CMK (cell line): ENCODE measurements around the gene GRK6.

ENCODE experiments used
- DNase-seq: peaks from one replicate; pipeline ENCODE4 v3.0.0-alpha.2; 2010; ENCODE audit warnings: low read depth

Gene GRK6

DNA sequence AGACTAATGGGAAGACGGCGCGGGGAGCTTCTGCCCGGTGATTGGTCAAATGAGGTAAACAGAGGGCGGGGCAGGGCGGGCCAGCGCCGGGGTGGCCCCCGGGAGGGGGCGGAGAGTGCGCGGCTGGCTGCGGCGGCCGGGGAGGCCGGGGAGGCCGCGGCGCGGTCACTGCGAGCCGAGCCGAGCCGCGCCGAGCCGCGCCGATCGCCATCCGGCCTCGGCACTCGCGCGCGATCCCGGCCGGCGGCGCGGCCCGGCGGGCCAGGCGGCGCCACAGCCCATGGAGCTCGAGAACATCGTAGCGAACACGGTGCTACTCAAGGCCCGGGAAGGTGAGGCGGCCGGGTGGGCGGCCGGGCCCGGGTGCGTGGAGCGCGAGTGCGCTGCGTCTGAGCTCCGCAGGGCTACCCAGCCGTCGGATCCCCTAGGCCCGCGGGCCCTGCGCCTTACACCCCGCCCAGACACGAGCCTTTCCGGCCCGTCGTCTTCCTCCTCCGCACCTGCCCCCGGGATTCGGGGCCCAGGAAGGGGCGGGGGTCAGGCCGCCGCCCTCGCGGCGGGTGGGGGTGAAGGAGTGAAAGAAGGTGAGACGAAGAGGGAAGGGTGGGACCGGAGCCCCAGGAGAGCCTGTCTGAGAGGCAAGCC, at the start of gene GRK6:
Gene GRK6 (plus strand): TSS at position 111 of the 645 bp plus-strand sequence. CDS start 170 bp downstream, at position 281.
- DNase-seq = no peak

DNA sequence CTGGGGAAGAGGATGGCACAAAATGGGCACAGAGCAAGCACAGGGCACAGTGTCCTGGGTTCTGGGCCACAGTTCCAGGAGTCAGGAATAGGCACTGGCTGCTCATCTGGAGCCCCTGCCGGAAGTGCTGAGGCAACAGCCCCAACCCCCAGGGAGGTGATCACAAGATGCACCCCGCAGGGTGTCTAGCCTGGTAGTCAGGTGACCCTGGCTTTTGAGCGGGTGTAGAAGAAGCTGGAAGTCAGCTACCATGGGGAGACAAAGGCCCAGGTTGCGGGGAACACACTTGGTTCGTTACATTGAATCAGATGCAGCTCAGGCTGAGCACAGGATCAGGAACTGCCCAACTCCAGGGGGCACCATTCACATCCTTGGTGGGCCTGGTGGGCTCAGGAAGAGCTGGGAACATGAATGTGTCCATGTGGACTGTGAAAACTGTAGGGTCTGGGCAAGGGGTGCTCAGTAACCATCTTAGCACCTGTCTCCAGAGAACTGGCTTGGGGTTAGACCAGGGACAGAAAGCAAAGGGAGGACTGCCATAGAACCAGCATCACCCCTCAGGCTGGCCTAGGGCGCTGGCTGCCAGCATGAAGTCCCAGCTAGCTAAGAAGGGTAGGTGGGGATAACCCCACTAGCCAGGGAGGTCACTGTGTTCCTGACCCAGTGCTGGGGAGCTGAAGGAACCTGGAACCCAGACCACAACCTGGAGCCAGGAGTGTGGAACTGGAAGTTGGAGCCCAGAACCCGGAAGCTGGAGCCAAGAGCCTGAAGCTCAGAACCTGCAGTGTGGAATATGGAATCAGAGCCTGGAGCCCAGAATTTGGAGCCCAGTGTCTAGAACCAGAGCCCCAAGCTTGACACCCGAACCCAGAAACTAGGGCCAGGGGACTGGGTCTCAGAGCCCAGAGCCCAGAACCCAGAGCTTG, 48.4 kb upstream of the GRK6 start:
- DNase-seq = no peak

DNA sequence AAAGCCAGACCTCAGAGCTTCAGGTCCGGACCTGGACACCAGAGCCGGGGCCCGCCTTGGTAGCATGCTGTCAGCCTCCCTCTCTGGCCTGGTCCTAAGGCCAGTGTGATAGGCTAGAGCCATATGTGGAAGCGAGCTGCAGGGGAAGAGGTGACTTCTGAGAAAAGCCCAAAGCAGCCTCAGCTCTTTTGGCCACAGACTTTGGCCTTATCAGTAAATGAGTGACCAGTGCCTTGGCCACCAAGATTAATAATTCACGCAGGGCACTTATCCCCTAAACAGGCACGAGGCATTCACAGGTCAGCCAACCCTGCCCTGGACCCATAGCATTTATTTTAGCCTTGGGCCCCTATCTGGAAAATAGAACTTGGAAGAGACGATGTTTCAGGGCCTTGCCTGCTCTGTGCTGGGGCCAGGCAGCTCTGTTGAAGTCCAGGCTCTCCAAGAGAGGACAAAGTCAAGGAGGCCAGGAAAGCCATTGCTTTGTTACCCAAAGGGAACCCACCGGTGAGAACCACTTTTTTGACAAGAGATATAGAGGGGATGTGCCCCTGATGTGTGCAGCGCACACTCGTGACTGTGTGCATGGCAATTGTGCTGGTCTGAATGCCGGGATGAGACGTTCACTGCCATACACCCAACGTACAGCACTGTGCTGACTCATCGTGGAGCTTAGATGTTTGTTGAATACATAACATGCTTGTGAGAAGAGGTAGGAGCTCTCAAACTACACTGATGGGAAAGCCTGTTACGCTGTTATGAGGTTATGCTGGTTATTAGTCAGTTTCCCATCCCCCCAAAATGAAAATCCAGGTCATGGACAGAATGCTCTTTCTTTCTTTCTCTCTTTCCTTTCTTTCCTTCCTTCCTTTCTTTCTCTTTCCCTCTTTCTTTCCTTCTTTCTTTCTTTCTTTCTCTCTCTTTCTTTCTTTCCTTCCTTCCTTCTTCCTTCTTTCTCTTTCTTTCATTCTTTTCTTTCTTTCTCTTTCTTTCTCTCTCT, 47.3 kb upstream of the GRK6 start:
- no peak for DNase-seq

DNA sequence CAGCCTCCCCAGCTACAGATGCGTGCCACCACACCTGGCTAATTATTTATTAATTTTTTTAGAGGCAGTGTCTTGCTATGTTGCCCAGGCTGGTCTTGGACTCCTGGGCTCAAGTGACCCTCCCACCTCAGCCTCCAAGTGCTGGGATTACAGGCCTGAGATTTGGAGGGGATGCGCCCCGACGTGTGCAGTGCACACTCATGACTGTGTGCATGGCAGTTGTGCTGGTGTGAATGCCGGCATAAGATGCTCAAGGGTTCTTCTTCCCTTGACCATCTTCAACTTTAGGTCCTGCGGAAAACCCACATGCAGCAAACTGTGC, 45.7 kb upstream of the GRK6 start:
- no peak for DNase-seq

DNA sequence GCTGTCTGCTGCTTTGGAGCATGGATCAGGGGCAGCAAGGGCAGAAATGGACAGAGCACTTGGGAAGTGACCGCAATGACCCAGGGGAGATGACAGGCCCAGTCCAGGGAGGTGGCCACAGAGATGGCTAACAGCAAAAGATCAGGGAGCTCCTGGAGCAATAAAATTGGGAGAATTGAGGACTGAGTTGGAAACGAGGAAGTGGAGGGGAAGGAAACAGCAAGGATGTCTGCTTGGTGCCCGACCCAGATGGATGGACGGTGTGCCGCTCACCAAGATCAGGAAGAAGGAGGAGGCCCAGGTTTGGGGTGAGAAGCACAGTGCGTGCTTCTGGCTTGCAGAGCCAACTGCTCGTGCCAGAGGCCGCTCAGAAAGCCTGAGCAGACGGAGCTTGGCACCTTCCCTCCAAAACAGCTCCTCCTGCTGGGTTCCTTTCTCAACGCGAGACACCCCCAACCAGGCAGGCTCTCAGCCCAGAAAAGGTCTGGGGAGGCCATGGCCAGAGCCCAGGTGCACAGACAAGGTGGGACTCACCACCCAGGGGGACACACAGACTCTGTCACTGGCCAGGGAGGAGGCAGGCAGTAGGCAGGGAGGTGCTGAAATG, 44.0 kb upstream of the GRK6 start:
- DNase-seq = no peak

DNA sequence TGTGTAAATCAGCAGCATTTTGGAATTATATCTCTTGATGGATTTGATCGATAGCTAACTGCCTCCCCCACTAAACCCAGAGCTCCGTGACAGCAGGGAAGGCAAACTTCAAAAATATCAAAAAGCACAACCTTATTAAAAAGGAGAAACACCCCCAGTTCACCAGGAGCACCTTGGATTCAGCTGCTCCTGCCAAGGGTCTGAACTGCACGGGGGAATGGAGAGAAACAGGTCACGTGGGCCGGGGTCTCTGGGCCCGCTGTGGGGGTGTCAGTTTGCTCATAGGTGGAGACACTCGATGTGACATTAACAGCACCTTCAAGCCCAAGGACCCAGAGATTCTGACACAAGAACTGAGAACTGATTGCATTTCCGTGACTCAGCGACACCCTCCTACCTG, 43.3 kb upstream of the GRK6 start:
- DNase-seq = no peak

DNA sequence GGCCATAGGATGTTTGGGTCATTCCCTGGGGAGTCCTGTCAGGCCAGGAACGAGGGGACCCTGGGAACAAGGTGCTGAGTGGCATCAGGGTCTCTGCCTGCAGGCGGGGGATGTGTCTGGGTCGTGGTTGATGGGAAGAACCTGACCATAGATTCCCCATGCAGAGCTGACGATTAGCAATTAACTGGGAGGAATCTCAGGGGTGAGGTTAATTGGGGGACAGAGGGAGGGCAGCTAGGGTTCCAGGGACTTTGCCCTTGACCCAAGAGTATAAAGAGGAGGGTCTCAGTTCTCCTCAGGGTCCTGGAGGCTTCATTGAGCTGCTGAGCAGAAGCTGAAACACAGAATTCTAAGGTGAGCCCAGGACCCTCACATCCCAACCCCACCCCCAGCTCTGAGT, 42.3 kb upstream of the GRK6 start, which contains the start of gene SLC34A1:
Gene SLC34A1 (plus strand): TSS at position 301 of the 400 bp plus-strand sequence. CDS start 1,308 bp downstream, outside the sequence.
- DNase-seq = no peak

DNA sequence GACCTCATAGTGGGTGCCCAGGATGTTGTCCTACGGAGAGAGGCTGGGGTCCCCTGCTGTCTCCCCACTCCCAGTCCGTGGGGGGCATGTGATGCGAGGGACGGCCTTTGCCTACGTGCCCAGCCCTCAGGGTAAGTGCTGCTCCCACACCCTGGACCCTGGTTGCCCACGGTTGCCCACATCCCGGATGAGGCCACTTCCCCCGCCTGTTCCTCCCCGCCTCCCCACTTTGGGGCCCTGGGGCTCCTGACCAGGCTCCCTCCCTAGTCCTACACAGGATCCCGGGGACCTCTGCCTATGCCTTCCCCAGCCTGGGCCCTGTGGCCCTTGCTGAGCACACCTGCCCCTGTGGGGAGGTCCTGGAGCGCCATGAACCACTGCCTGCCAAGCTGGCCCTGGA, 40.8 kb upstream of the GRK6 start:
- no peak for DNase-seq

DNA sequence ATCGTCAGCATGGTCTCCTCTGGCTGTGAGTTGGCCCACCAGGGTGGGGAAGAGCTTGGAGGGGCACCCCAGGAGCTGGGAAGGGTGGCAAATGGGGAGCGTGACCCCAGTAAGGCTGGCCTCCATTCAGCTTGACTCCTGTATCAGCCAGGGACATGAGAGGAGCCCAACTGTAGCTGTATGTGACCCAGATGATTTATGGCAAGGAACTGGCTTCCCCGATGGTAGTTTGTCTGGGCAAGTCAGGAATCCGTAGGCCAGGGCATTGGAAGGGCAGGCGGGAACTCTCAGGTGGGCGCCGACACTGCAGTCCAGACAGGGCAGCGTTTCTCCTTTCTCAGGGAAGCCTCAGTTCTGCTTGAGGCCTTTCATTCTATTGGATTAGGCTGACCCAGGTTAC, 39.9 kb upstream of the GRK6 start:
- DNase-seq = no peak

DNA sequence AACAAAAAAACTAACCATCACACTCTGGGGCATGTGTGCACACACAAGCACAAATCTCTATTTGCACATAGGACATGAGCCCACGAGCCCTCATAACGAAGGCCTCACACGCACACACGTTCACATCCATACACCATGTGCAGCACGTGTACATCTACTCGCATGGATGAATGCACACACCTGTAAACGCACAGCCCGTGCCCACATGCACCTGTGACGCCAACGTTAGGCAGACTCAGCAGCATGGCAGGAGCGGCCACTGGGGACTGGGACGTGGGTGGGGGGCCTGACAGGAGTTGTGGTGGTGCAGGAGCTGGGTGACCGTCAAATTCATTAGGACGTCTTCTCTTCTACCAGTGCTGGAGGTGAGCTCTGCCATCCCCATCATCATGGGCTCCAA, 39.1 kb upstream of the GRK6 start:
- DNase-seq = no peak

DNA sequence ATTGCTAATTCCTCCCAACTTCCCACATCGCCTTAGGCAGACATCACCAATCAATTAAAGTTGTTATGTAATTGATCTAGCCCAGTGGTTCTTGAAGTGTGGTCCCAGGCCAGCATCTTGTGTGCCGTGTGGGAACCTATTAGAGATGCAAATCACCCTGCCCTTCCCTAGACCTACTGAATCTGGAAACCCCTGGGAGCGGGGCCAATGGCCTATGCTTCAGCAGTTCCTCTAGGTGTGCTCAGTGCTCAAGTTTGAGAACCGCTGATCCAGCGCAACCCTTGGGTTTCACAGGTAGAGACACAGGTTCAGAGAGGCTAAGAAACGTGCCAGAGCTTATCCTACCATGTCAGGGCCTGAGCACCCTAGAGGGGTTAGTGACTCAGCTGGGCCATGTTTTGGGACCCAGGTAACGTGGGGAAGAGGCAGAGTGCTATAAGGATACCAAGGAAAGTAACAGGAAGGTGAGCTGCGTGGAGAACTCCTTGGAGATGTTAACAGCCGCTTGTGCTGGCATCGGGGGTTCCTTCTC, 37.9 kb upstream of the GRK6 start:
- DNase-seq = no peak

DNA sequence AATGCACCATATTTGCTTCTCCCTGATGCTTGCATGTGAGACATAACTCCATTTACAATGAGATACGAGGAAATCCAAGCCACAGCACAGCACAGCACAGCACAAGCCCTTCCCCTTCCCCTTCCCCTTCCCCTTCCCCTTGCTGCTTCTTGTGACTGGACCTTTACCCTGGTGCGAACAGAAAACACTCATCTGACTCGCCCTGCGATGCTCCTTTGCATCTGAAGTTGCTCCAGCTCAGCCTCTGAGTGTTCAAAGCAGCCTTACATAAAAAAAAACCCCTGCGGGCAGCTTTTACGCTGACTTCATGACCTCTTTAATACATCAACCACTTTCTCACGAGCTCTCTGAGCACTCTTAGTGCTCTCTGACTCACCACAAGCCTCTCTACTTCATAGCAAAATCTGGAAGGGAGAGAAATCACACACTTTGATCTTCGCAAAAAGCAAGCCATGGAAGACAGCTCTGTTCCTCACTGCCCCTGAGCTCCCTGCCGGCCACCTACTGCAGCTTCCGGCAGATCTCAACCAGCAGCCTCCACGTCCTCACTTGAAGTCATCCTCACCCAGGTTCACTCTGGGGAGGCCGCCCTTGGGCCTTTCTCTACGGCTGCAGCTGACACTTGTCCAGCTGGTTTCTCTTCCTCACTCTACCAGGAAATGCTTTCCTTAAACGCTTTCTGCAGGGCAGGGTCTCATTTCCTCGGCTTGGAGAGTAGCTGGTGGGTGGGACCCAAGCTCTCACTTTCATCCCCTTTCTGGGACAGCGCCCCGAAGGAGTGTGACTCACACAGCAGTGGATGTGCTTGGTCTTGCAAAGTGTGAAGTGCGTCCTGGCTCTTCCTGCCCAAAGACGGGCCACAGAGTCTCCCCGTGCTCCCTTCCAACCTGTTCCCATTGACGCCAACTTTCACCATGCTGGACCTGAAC, 37.0 kb upstream of the GRK6 start:
- no peak for DNase-seq

DNA sequence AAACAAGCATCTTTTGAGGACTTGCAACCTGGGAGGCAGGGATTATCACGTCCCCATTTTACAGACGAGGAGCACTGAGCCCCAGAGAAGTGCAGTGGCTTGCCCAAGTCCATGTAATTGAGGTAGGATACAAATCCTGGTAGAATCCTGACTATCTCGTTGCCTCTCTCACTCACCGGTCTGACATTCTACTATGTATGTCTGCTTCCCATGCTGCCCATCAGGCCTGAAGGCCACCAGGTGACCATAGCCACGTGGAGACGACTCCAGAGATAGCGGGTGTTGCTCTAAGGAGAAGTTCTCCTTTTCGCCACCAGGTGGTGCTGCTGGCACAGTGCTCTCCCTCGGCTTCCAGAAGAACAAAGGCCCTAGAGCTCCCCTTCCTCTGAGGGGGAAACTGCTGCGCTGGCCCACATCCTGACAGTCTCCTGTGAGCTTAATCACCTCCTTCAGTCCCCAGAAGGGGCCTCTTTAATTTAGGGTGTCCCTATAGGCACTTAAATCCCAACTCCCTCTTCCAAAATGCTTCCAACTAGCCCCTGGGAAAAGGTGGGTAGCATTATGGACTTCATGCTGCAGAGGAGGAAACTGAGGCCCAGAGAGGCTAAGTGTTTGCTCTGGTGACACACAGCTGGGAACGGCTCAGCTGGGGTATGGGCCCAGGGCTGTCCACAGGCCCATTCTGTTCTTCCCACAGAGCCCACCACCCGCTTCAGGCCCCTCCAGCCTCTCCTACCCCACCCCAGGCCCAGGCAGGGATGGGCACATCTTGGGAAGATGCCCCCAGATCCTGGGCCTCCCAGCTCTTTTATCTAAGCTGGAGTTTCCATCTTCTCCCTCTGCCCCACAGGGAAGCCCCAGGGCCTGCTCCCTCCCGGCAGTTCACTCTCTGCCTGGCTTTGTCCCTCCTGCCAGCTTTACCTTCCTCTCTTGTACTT, 35.8 kb upstream of the GRK6 start:
- DNase-seq = peak; percentile 64

DNA sequence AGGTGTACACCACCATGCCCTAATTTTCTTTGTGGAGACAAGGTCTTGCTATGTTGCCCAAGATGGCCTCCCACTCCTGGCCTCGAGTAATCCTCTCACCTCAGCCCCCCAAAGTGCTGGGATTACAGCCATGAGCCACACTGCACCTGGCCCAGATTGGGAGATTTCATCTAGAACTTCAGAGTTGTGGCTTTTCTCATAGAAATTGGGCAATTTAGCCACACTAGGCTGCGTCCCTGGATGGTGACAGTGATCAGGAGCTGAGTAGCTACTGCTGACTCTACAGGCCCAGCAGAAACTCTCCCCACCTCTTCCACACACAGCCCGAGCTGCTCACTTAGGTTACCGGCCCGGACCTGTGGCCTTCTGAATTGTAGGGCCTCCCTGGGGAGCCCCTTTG, 33.7 kb upstream of the GRK6 start:
- no peak for DNase-seq

DNA sequence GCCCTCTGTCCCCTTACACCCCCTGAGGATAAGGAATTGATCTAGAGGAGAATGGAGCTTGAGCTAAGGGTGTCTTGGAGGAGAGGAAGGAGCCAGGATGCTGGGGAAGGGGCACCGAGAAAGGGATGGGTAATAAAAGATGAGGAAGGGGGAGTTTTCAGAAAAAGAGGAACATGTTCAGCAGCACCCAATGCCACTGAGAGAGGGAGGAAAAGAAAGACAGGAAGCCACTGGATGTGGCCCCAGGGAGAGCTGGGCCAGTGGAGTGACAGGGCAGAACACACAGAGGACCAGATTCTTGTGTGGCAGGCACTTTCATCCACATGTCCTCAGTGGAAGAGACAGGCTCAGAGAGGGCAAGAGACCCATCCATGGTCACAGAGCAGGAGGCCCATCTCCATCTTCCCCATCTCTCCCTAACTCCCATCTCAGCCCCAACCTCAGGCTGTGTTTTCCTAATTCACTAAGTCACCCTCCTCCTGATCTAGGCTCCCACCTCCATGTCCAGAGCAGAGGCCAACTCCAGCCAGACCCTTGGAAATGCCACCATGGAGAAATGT, 33.2 kb upstream of the GRK6 start:
- DNase-seq = no peak

DNA sequence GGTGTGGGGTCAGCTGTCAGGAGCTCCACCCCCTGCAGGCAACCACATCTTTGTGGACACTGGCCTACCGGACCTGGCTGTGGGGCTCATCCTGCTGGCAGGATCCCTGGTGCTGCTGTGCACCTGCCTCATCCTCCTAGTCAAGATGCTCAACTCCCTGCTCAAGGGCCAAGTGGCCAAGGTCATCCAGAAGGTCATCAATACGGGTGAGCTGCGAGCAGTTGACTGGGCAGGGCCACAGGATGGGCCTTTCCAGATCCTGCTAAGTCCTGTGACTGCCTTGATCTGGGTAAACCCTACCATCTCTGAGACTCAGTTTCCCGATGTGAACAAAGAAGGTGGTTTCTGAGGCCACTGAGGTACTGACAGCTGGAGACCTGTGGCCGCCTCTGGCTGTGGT, 32.5 kb upstream of the GRK6 start:
- DNase-seq = no peak

DNA sequence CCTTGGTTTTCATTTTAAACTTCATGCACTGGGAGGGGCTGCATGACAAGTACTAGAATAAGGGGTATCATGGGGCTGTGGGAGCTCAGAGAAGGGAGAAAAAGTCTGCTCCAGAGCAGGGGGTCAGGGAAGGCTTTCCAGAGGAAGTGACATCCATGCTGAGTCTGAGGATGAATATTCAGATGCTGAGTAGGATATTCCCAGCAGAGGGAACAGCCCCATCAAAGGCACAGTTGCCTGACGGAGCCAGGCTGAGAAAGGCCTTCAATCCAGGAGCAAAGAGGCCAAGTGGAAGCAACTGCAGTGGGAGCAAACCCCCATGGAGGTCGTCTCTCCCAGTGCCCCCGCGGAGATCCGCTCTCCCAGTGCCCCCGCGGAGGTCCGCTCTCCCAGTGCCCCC, 30.4 kb upstream of the GRK6 start:
- no peak for DNase-seq

DNA sequence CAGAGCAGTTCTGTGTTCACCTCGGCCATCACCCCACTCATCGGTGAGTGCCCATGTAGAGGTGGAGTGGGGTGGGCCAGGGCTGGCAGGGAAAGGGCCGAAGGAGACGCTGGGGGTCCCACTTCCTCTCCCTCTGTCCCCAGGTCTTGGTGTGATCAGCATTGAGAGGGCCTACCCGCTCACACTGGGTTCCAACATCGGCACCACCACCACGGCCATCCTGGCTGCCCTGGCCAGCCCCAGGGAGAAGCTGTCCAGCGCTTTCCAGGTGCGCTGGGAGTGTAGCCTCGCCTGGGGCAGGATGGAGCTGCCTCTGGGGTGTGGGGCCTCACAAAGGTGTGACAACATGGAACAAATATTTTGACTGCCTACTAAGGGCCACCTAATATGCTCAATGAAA, 29.7 kb upstream of the GRK6 start:
- no peak for DNase-seq

DNA sequence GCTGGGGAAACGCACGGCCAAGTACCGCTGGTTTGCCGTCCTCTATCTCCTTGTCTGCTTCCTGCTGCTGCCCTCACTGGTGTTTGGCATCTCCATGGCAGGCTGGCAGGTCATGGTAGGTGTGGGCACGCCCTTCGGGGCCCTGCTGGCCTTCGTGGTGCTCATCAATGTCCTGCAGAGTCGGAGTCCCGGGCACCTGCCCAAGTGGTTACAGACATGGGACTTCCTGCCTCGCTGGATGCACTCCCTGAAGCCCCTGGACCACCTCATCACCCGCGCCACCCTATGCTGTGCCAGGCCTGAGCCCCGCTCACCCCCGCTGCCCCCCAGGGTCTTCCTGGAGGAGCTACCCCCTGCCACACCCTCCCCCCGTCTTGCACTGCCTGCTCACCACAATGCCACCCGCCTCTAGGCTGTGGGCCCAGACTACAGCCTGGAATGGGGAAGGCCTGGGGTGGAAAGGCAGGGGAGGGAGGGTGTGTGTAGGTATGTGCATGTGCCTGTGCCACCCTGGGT, 28.5 kb upstream of the GRK6 start:
- no peak for DNase-seq
